Panc1 (cell line): ENCODE data around the gene FGFBP2.

Experiments used
- POLR2AphosphoS5 ChIP-seq: IDR thresholded peaks from 2 replicates; pipeline ENCODE4 v1.6.1; 2012; ENCODE audit warnings: mild to moderate bottlenecking, low read depth, low read length, moderate library complexity
- TCF7L2 ChIP-seq: IDR thresholded peaks from 2 replicates; pipeline ENCODE4 v1.6.1; 2011; ENCODE audit warnings: mild to moderate bottlenecking, low read depth, low read length, inconsistent platforms
- TF ChIP-seq, protein P1 (sequence below): fragments of 450-650 bp; IDR thresholded peaks from 2 replicates; pipeline ENCODE4 v1.5.1; 2017; ENCODE audit warnings: mild to moderate bottlenecking

DNA sequence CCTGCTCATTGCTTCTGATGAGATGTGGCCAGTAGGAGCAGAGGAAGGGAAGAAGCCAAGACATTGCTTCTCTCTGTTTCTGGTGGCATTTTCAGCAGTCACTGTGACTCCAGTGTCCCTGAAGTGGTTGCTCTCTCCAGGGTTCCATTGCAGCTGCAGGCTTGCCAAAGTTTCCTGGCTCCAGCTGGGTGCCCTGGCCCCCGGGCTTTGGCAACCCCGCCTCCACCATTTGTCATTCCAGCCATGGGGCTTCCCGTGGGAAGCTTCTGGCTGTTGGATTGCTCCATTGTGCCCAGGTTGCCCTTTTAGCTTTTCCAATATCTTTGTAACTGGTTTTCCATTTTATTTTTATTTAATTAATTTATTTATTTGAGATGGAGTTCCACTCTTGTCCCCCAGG is 37.1 kb downstream of the FGFBP2 start:
- TF ChIP-seq, protein P1, sequence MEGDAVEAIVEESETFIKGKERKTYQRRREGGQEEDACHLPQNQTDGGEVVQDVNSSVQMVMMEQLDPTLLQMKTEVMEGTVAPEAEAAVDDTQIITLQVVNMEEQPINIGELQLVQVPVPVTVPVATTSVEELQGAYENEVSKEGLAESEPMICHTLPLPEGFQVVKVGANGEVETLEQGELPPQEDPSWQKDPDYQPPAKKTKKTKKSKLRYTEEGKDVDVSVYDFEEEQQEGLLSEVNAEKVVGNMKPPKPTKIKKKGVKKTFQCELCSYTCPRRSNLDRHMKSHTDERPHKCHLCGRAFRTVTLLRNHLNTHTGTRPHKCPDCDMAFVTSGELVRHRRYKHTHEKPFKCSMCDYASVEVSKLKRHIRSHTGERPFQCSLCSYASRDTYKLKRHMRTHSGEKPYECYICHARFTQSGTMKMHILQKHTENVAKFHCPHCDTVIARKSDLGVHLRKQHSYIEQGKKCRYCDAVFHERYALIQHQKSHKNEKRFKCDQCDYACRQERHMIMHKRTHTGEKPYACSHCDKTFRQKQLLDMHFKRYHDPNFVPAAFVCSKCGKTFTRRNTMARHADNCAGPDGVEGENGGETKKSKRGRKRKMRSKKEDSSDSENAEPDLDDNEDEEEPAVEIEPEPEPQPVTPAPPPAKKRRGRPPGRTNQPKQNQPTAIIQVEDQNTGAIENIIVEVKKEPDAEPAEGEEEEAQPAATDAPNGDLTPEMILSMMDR, result no peak
- TF ChIP-seq POLR2AphosphoS5 (no peak), TCF7L2 (no peak)
